WTC11 (cell line): ENCODE data around the gene SLC14A1. TPM values are rescaled to one million over a fixed set of nuclear protein-coding genes. Genes with fewer than 3 reads are reported as not detected.

Experiments
- ATAC-seq: fragments of 200-7000 bp; cut with Tn5 transposase; 2 replicates; pipeline ENCODE4 v1.10.0; 2021; ENCODE audit warnings: mild to moderate bottlenecking, moderate library complexity
- CTCF ChIA-PET: fragments of 300-600 bp; sonication (Branson Sonifier 250); formaldehyde crosslinking; loops from one replicate; lab custom pipeline; 2021; ENCODE audit warnings: antibody characterized with exemption; lab: Charles Lee
- POLR2A ChIA-PET: fragments of 350-600 bp; sonication (Branson Sonifier 250); formaldehyde crosslinking; loops from one replicate; lab custom pipeline; 2021; ENCODE audit warnings: antibody characterized with exemption; lab: Charles Lee
- DNase-seq: peaks from one replicate; pipeline ENCODE4 v3.0.0; 2021; ENCODE audit warnings: low spot score
- H3K27ac Mint-ChIP-seq: 2 replicates; pipeline ENCODE4 v1.8.0; 2021; ENCODE audit warnings: mixed read lengths
- H3K27me3 Mint-ChIP-seq: 2 replicates; pipeline ENCODE4 v1.8.0; 2021; ENCODE audit warnings: low read depth, mild to moderate bottlenecking, moderate library complexity, mixed read lengths
- H3K36me3 Mint-ChIP-seq: 2 replicates; pipeline ENCODE4 v1.8.0; 2021; ENCODE audit warnings: mixed read lengths
- H3K4me1 Mint-ChIP-seq: 2 replicates; pipeline ENCODE4 v1.8.0; 2022; ENCODE audit warnings: mixed read lengths
- H3K4me3 Mint-ChIP-seq: 2 replicates; pipeline ENCODE4 v1.8.0; 2021; ENCODE audit warnings: mild to moderate bottlenecking, moderate library complexity, mixed read lengths
- H3K9me3 Mint-ChIP-seq: 2 replicates; pipeline ENCODE4 v1.8.0; 2021; ENCODE audit warnings: mixed read lengths
- AR ChIP-seq: fragments of 250-450 bp; sonication (Bioruptor Pico); IDR thresholded peaks from 2 replicates; pipeline ENCODE4 v1.9.0; 2021; ENCODE audit warnings: mild to moderate bottlenecking
- ARID4B ChIP-seq: sonication (generic); formaldehyde crosslinking; IDR thresholded peaks from 2 replicates; pipeline ENCODE4 v1.8.0; 2023; ENCODE audit warnings: missing genetic modification reagents, mild to moderate bottlenecking, borderline replicate concordance
- E2F1 ChIP-seq: sonication (generic); formaldehyde crosslinking; IDR thresholded peaks from 2 replicates; pipeline ENCODE4 v1.8.0; 2022; ENCODE audit warnings: mild to moderate bottlenecking, missing genetic modification reagents
- E2F4 ChIP-seq: sonication (generic); formaldehyde crosslinking; IDR thresholded peaks from 2 replicates; pipeline ENCODE4 v1.8.1; 2022; ENCODE audit warnings: low read depth, mild to moderate bottlenecking, moderate library complexity, missing genetic modification reagents, borderline replicate concordance
- IRF1 ChIP-seq: sonication (generic); formaldehyde crosslinking; IDR thresholded peaks from 2 replicates; pipeline ENCODE4 v1.8.0; 2023; ENCODE audit warnings: missing genetic modification reagents
- MLX ChIP-seq: sonication (generic); formaldehyde crosslinking; IDR thresholded peaks from 2 replicates; pipeline ENCODE4 v1.8.1; 2023; ENCODE audit warnings: mild to moderate bottlenecking, missing genetic modification reagents, moderate library complexity
- SOX15 ChIP-seq: fragments of 250-450 bp; sonication (Bioruptor Pico); IDR thresholded peaks from 2 replicates; pipeline ENCODE4 v1.9.0; 2021; ENCODE audit warnings: mild to moderate bottlenecking
- TEAD1 ChIP-seq: sonication (generic); formaldehyde crosslinking; IDR thresholded peaks from 2 replicates; pipeline ENCODE4 v1.8.0; 2022; ENCODE audit warnings: mild to moderate bottlenecking, missing genetic modification reagents
- TP53 ChIP-seq: sonication (generic); formaldehyde crosslinking; IDR thresholded peaks from 2 replicates; pipeline ENCODE4 v1.8.1; 2023; ENCODE audit warnings: mild to moderate bottlenecking, missing genetic modification reagents
- USF2 ChIP-seq: sonication (generic); formaldehyde crosslinking; IDR thresholded peaks from 2 replicates; pipeline ENCODE4 v1.8.1; 2023; ENCODE audit warnings: mild to moderate bottlenecking, missing genetic modification reagents, moderate library complexity
- ZBTB21 ChIP-seq: sonication (generic); formaldehyde crosslinking; IDR thresholded peaks from 2 replicates; pipeline ENCODE4 v1.8.1; 2023; ENCODE audit warnings: mild to moderate bottlenecking, missing genetic modification reagents, borderline replicate concordance
- ZNF423 ChIP-seq: fragments of 250-450 bp; sonication (Bioruptor Pico); IDR thresholded peaks from 2 replicates; pipeline ENCODE4 v2.1.2; 2022; ENCODE audit warnings: mild to moderate bottlenecking, moderate library complexity
- total RNA-seq: library from RNA; stranded (reverse); gene quantifications from 3 replicates; pipeline ENCODE4 v1.2.3, GENCODE V29; 2021

The SLC14A1 gene
- total RNA-seq, 1 experiment from 2014 or later = not detected

- TF ChIP-seq USF2 (CRISPR knock-in tag) (no peak), E2F4 (CRISPR knock-in tag) (no peak), MLX (CRISPR knock-in tag) (no peak), ZBTB21 (CRISPR knock-in tag) (no peak), SOX15 (no peak), TEAD1 (CRISPR knock-in tag) (no peak), E2F1 (no peak), ARID4B (CRISPR knock-in tag) (no peak), AR (no peak), ZNF423 (CRISPR knock-in tag) (no peak)
Observed at GRCh38 chr18:45785134-45785533, 61.2 kb downstream of the SLC14A1 start (continued).

GRCh38 chr18:45786941-45787340, 63.0 kb downstream of the SLC14A1 start:
- ChIA-PET POLR2A (no interaction called here), CTCF (interaction anchor here (0.8 to 1.9 kb wide), 2 partner anchors 20 to 51 kb away, joined by 3 to 6 read pairs; no protein-coding TSS in a partner anchor)
- no peak for TF ChIP-seq E2F1
- TF ChIP-seq ZBTB21 (CRISPR knock-in tag) = no peak
- no peak for TF ChIP-seq TEAD1 (CRISPR knock-in tag)
- no peak for TF ChIP-seq TP53 (CRISPR knock-in tag)
- TF ChIP-seq IRF1 = no peak
- H3K9me3 Mint-ChIP-seq = peaks cover 12% of the 10 kb centered on the region; the same call in 1 of the 2 replicates
- peaks cover 4% of the 10 kb centered on the region; the same call in 1 of the 2 replicates for H3K36me3 Mint-ChIP-seq
- no peaks in the 10 kb centered on the region for H3K27me3 Mint-ChIP-seq
- H3K27ac Mint-ChIP-seq = no peak overlapping the region
- no peak overlapping the region for H3K4me3 Mint-ChIP-seq
- DNase-seq = no peak
- ATAC-seq = no peak
- peaks cover 19% of the 10 kb centered on the region for H3K4me1 Mint-ChIP-seq
